Measurements from ENCODE around the gene PXMP2.
A peak's percentile ranks its signal among the peaks of the same experiment; 100 is the strongest.

DNA sequence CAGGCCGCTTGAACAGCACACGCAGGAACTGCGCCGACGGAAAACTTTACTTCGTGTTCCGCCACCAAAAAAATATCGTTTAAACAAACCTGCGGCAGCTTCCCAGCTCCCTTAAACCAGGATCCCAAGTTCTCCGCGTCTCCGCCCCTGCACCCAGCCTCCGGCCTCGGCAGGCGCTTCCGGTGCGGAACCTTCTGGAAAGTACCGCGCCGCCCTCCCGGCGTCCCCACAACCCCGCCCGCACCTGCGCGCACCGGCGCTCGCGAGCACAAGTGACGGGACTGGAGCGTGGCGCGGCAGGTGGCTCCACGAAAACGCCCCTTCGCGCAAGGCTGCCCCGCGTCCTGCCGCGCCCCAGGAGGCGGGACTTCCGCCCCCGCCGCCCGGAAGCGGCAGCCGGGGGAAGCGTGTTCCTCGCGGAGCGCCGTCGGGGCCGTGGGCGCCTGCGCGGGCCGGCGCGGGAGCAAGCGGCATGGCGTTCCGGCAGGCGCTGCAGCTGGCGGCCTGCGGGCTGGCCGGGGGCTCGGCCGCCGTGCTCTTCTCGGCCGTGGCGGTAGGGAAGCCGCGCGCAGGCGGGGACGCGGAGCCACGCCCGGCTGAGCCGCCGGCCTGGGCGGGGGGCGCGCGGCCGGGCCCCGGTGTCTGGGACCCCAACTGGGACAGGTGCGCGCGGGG lies 23.2 kb downstream of the PXMP2 start, which contains the start of gene PGAM5:
- TF ChIP-seq, protein P1, sequence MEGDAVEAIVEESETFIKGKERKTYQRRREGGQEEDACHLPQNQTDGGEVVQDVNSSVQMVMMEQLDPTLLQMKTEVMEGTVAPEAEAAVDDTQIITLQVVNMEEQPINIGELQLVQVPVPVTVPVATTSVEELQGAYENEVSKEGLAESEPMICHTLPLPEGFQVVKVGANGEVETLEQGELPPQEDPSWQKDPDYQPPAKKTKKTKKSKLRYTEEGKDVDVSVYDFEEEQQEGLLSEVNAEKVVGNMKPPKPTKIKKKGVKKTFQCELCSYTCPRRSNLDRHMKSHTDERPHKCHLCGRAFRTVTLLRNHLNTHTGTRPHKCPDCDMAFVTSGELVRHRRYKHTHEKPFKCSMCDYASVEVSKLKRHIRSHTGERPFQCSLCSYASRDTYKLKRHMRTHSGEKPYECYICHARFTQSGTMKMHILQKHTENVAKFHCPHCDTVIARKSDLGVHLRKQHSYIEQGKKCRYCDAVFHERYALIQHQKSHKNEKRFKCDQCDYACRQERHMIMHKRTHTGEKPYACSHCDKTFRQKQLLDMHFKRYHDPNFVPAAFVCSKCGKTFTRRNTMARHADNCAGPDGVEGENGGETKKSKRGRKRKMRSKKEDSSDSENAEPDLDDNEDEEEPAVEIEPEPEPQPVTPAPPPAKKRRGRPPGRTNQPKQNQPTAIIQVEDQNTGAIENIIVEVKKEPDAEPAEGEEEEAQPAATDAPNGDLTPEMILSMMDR (IDR thresholded peaks at IDR 0.05): no peak
- TF ChIP-seq POLR2AphosphoS5 (IDR thresholded peaks at IDR 0.05): peak; percentile 61 to 94 (median 86)
